Osteoblast (primary cell): ENCODE measurements around the gene ST6GAL1. TPM values are rescaled to one million over a fixed set of nuclear protein-coding genes. Genes with fewer than 3 reads are reported as not detected.

Experiments used
- DNase-seq: peaks from one replicate; pipeline ENCODE4 v3.0.0; 2011; ENCODE audit warnings: low spot score, mixed read lengths; ENCODE audit not compliant: insufficient read length; ENCODE audit errors: missing footprints
- H2AFZ ChIP-seq: 2 replicates; pipeline ENCODE4 v1.6.0; 2011; ENCODE audit warnings: mild to moderate bottlenecking, low read length
- H3K27ac ChIP-seq: 2 replicates; pipeline ENCODE4 v1.5.1; 2011; ENCODE audit warnings: mild to moderate bottlenecking, low read depth, low read length, moderate library complexity
- H3K27me3 ChIP-seq: 2 replicates; pipeline ENCODE4 v1.6.0; 2012; ENCODE audit warnings: mild to moderate bottlenecking, control low read depth, inconsistent platforms, low read length, moderate library complexity; ENCODE audit not compliant: insufficient read depth
- H3K36me3 ChIP-seq: 2 replicates; pipeline ENCODE4 v1.5.1; 2011; ENCODE audit warnings: mild to moderate bottlenecking, low read length, control low read depth, moderate library complexity; ENCODE audit not compliant: insufficient read depth
- H3K4me1 ChIP-seq: 2 replicates; pipeline ENCODE4 v1.5.1; 2011; ENCODE audit warnings: mild to moderate bottlenecking, low read length, control low read depth, moderate library complexity; ENCODE audit not compliant: insufficient read depth
- H3K4me2 ChIP-seq: 2 replicates; pipeline ENCODE4 v1.6.0; 2011; ENCODE audit warnings: mild to moderate bottlenecking, low read length; ENCODE audit not compliant: insufficient read depth
- H3K4me3 ChIP-seq: fragments of 200-600 bp; sonication (generic); 3 replicates; pipeline ENCODE4 v1.5.1; 2012; ENCODE audit warnings: mild to moderate bottlenecking, low read length, inconsistent platforms; ENCODE audit not compliant: insufficient read depth
- H3K79me2 ChIP-seq: 2 replicates; pipeline ENCODE4 v1.6.0; 2012; ENCODE audit warnings: mild to moderate bottlenecking, low read length, control low read depth, inconsistent platforms; ENCODE audit not compliant: insufficient read depth
- H3K9me3 ChIP-seq: 2 replicates; pipeline ENCODE4 v1.5.1; 2011; ENCODE audit warnings: low read depth, low read length, control low read depth
- H4K20me1 ChIP-seq: 2 replicates; pipeline ENCODE4 v1.6.0; 2012; ENCODE audit warnings: mild to moderate bottlenecking, low read length, control low read depth; ENCODE audit not compliant: insufficient read depth
- total RNA-seq: library from RNA; depleted of rRNA; stranded (reverse); fragments of >200 nt; gene quantifications from 2 replicates; pipeline ENCODE4 v1.2.3, GENCODE V29; 2012
- TF ChIP-seq, protein P1 (sequence below): IDR thresholded peaks from 2 replicates; pipeline ENCODE4 v1.5.1; 2011; ENCODE audit warnings: mild to moderate bottlenecking, low read depth, low read length, moderate library complexity; ENCODE audit errors: extremely low read depth

The ST6GAL1 gene
- total RNA-seq, 1 donor, result 8.0 TPM

DNA sequence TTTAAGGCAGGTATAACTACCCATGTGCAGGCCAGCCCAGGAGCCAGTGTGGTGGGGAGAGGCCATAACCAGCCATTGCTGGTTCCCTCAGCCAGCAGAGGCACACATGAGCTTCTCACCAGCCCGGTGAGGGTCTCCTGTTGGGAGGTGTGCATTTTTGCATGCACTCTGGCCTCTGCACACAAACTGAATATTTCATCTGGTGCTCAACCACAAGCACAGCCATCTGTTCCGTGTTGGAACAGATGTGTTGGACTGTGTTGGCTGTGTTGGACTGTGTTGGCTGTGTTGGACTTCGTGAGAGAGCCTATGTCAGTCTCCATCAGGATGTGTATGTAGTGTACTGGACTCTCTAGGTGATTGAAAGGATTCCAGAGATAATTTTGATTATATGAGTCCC is 141.8 kb downstream of the ST6GAL1 start:
- TF ChIP-seq, protein P1, sequence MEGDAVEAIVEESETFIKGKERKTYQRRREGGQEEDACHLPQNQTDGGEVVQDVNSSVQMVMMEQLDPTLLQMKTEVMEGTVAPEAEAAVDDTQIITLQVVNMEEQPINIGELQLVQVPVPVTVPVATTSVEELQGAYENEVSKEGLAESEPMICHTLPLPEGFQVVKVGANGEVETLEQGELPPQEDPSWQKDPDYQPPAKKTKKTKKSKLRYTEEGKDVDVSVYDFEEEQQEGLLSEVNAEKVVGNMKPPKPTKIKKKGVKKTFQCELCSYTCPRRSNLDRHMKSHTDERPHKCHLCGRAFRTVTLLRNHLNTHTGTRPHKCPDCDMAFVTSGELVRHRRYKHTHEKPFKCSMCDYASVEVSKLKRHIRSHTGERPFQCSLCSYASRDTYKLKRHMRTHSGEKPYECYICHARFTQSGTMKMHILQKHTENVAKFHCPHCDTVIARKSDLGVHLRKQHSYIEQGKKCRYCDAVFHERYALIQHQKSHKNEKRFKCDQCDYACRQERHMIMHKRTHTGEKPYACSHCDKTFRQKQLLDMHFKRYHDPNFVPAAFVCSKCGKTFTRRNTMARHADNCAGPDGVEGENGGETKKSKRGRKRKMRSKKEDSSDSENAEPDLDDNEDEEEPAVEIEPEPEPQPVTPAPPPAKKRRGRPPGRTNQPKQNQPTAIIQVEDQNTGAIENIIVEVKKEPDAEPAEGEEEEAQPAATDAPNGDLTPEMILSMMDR, result no peak
- no peak overlapping the region for H2AFZ ChIP-seq

DNA sequence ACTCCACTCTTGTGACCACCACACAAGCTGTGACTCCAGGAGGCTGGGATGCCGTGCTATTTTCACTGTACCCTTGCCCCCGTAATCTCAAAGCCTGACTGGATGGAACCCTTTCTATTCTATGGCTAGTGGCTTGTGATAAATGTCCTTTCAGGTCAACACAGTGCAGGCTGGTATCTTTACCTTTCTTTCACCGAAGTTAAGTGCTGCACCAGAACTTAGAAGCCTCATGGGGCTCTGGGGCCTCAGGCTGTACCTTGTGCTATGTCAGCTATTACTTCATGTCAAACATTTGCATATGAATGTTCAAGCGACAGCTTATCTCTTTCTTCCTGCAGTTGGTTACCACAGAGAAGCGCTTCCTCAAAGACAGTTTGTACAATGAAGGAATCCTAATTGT is 142.2 kb downstream of the ST6GAL1 start:
- no peaks in the 10 kb centered on the region for H4K20me1 ChIP-seq
- no peak overlapping the region for H3K27ac ChIP-seq
- no peak overlapping the region for H3K4me2 ChIP-seq
- no peaks in the 10 kb centered on the region for H3K4me1 ChIP-seq
- H3K4me3 ChIP-seq, result no peak overlapping the region
- no peaks in the 10 kb centered on the region for H3K79me2 ChIP-seq
- H3K27me3 ChIP-seq, result no peaks in the 10 kb centered on the region
- H3K9me3 ChIP-seq, result no peaks in the 10 kb centered on the region
- DNase-seq, result no peak
- H2AFZ ChIP-seq, result no peak overlapping the region
- TF ChIP-seq, protein P1, result no peak
- H3K36me3 ChIP-seq, result no peaks in the 10 kb centered on the region

More for the DNA sequence above, 141.8 kb downstream of the ST6GAL1 start:
- H3K4me1 ChIP-seq, result no peaks in the 10 kb centered on the region
- H3K27ac ChIP-seq, result no peak overlapping the region
- no peaks in the 10 kb centered on the region for H3K9me3 ChIP-seq
- no peaks in the 10 kb centered on the region for H3K27me3 ChIP-seq
- no peaks in the 10 kb centered on the region for H4K20me1 ChIP-seq
- peak; percentile 26 for DNase-seq
- H3K4me3 ChIP-seq, result no peak overlapping the region
- H3K36me3 ChIP-seq, result no peaks in the 10 kb centered on the region
- H3K79me2 ChIP-seq, result no peaks in the 10 kb centered on the region
- no peak overlapping the region for H3K4me2 ChIP-seq

DNA sequence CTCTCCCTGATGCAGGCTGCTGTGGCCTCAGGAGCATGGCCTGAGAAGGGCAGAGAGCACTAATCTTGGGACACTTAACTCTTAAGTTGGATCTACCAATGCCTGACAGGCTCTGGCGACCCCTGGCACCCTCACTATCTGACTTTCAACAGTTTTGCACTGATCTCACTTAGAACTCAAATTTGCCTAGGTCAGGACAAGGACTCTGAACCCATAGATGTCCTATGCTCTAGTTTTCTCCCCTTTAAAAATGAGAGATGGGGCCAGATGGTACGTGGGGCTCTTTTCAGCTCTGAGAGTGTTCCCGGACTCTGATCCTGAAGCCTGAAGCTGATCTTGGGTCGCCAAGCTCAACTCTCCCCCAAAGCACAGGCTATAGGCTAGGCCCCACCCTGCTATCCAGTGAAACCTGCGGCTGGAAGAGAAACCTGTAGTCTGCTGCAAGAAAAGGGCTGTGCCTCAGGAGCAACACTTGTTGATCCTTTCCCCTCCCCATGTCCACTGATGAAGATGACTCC is 143.3 kb downstream of the ST6GAL1 start:
- no peaks in the 10 kb centered on the region for H3K9me3 ChIP-seq
- H3K4me2 ChIP-seq, result no peak overlapping the region
- H3K27ac ChIP-seq, result no peak overlapping the region
- no peaks in the 10 kb centered on the region for H3K4me1 ChIP-seq
- H3K36me3 ChIP-seq, result no peaks in the 10 kb centered on the region
- no peaks in the 10 kb centered on the region for H3K27me3 ChIP-seq
- H4K20me1 ChIP-seq, result no peaks in the 10 kb centered on the region
- no peaks in the 10 kb centered on the region for H3K79me2 ChIP-seq
- no peak overlapping the region for H3K4me3 ChIP-seq
- H2AFZ ChIP-seq, result no peak overlapping the region
- TF ChIP-seq, protein P1, result no peak
- peak; percentile 38 for DNase-seq

DNA sequence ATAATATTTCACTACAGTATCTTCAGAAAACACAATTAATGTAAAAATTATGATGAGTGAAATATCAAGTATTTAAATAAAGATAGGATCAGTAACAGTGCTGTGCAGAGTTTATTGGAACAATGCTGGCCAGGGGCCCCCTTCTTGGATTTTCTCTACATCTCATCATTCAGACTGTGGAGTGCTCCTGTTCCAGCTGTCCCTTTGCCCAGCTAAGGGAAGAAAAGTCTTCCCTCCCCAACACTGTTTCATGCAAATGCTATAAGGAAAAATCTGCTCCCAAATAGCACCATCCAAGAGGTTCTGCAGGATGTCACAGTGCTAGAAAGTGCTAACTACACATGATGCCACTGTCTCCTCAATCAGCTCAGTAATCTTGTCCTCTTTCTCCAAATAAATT is 144.5 kb downstream of the ST6GAL1 start:
- Histone ChIP-seq H3K79me2 (no peaks in the 10 kb centered on the region), H3K4me2 (no peak overlapping the region), H3K36me3 (no peaks in the 10 kb centered on the region), H4K20me1 (no peaks in the 10 kb centered on the region), H3K9me3 (no peaks in the 10 kb centered on the region), H3K27ac (no peak overlapping the region), H2AFZ (no peak overlapping the region), H3K4me1 (no peaks in the 10 kb centered on the region), H3K4me3 (no peak overlapping the region), H3K27me3 (no peaks in the 10 kb centered on the region)
- DNase-seq, result no peak
- TF ChIP-seq, protein P1, result no peak
